Measurements from ENCODE around the gene GADL1. TPM values are rescaled to one million over a fixed set of nuclear protein-coding genes. Genes with fewer than 3 reads are reported as not detected.
A peak's percentile ranks its signal among the peaks of the same experiment; 100 is the strongest.

GADL1 gene
- total RNA-seq, 2 experiments from 2014 or later: not detected

- Mint-ChIP-seq H3K4me1 (ENCODE audit: low read depth) (peaks cover 44% of the 10 kb centered on the region), H3K9me3 (no peaks in the 10 kb centered on the region), H3K36me3 (ENCODE audit: low read depth) (no peaks in the 10 kb centered on the region), H3K4me3 (no peak overlapping the region), H3K27me3 (peaks cover 2% of the 10 kb centered on the region), H3K27ac (peak overlapping the region; percentile 37)
- ATAC-seq: peak; percentile 69
- intact Hi-C loops (cut with micrococcal nuclease): loop anchor here (2.0 kb wide), 1 partner anchor 706 kb away; no protein-coding TSS in a partner anchor
- ChIA-PET CTCF (interaction anchor here (0.7 to 7.5 kb wide), 5 partner anchors 19 to 707 kb away, joined by 3 to 58 read pairs (median 19); no protein-coding TSS in a partner anchor), POLR2A (interaction anchor here (0.7 to 1.5 kb wide), 2 partner anchors 11 to 31 kb away, joined by 3 read pairs; no protein-coding TSS in a partner anchor)
- no peak for DNase-seq
- TF ChIP-seq CTCF (IDR thresholded peaks at IDR 0.05): no peak
Measured at GRCh38 chr3:30749230-30749629, 145.2 kb downstream of the GADL1 start.

- POLR2A ChIA-PET: interaction anchor here (1.0 kb wide), 1 partner anchor 132 kb away, joined by 3 read pairs; no protein-coding TSS in a partner anchor
- peaks cover 57% of the 10 kb centered on the region for H3K4me1 Mint-ChIP-seq (ENCODE audit: low read depth)
- no peak for ATAC-seq
- H3K36me3 Mint-ChIP-seq (ENCODE audit: low read depth): no peaks in the 10 kb centered on the region
- TF ChIP-seq CTCF (IDR thresholded peaks at IDR 0.05): no peak
- H3K27ac Mint-ChIP-seq: no peak overlapping the region
- H3K4me3 Mint-ChIP-seq: no peak overlapping the region
- no peak for DNase-seq
- CTCF ChIA-PET: interaction anchor here (0.8 to 7.5 kb wide), 6 partner anchors 18 to 706 kb away, joined by 3 to 58 read pairs (median 12); no protein-coding TSS in a partner anchor
- H3K9me3 Mint-ChIP-seq: no peaks in the 10 kb centered on the region
- intact Hi-C loops (cut with micrococcal nuclease): loop anchor here (2.0 kb wide), 1 partner anchor 705 kb away; no protein-coding TSS in a partner anchor
- H3K27me3 Mint-ChIP-seq: no peaks in the 10 kb centered on the region
Measured at GRCh38 chr3:30747771-30748281, 146.6 kb downstream of the GADL1 start.

- ATAC-seq (peak; percentile 59), DNase-seq (no peak)
- Mint-ChIP-seq H3K36me3 (ENCODE audit: low read depth) (no peaks in the 10 kb centered on the region), H3K27ac (no peak overlapping the region), H3K27me3 (no peaks in the 10 kb centered on the region), H3K4me1 (ENCODE audit: low read depth) (peaks cover 30% of the 10 kb centered on the region), H3K4me3 (no peak overlapping the region), H3K9me3 (no peaks in the 10 kb centered on the region)
- ChIA-PET CTCF (interaction anchor here (1.4 to 2.7 kb wide), 4 partner anchors 8 to 731 kb away, joined by 4 to 11 read pairs (median 8); no protein-coding TSS in a partner anchor), POLR2A (interaction anchor here (0.8 kb wide), 1 partner anchor 8 kb away, joined by 3 read pairs; no protein-coding TSS in a partner anchor)
- no peak for TF ChIP-seq CTCF (IDR thresholded peaks at IDR 0.05)
- intact Hi-C loops (cut with micrococcal nuclease): no loop called here
Measured at GRCh38 chr3:30743641-30744317, 150.7 kb downstream of the GADL1 start.

GRCh38 chr3:30742796-30743619 is 151.5 kb downstream of the GADL1 start:
- ATAC-seq (no peak), DNase-seq (no peak)
- Mint-ChIP-seq H3K27ac (peak overlapping the region; percentile 55), H3K36me3 (ENCODE audit: low read depth) (no peaks in the 10 kb centered on the region), H3K4me1 (ENCODE audit: low read depth) (peaks cover 32% of the 10 kb centered on the region), H3K9me3 (no peaks in the 10 kb centered on the region), H3K4me3 (no peak overlapping the region), H3K27me3 (no peaks in the 10 kb centered on the region)
- TF ChIP-seq CTCF (IDR thresholded peaks at IDR 0.05): no peak
- intact Hi-C loops (cut with micrococcal nuclease): no loop called here
- ChIA-PET POLR2A (interaction anchor here (0.6 kb wide), 1 partner anchor 1683 kb away, joined by 3 read pairs; no protein-coding TSS in a partner anchor), CTCF (interaction anchor here (1.4 to 2.7 kb wide), 4 partner anchors 8 to 731 kb away, joined by 4 to 11 read pairs (median 8); no protein-coding TSS in a partner anchor)
